ENCODE results near the gene PRORP.

- no peak for TF ChIP-seq CTCF (conservative IDR thresholded peaks at IDR 0.05; ENCODE audit: low read length)
- no peak for TF ChIP-seq EZH2phosphoT487 (IDR thresholded peaks at IDR 0.05; ENCODE audit: borderline replicate concordance, low read depth, low read length)
These were observed 33.6 kb downstream of the PRORP start for GRCh38 chr14:35155962-35156361.
